GM10847 (cell line): ENCODE results near the gene GYS2.

Experiments used
- POLR2A ChIP-seq: IDR thresholded peaks from 2 replicates; pipeline ENCODE4 v1.6.1; 2011; ENCODE audit not compliant: insufficient read length; ENCODE audit errors: extremely low read depth

Gene GYS2

DNA sequence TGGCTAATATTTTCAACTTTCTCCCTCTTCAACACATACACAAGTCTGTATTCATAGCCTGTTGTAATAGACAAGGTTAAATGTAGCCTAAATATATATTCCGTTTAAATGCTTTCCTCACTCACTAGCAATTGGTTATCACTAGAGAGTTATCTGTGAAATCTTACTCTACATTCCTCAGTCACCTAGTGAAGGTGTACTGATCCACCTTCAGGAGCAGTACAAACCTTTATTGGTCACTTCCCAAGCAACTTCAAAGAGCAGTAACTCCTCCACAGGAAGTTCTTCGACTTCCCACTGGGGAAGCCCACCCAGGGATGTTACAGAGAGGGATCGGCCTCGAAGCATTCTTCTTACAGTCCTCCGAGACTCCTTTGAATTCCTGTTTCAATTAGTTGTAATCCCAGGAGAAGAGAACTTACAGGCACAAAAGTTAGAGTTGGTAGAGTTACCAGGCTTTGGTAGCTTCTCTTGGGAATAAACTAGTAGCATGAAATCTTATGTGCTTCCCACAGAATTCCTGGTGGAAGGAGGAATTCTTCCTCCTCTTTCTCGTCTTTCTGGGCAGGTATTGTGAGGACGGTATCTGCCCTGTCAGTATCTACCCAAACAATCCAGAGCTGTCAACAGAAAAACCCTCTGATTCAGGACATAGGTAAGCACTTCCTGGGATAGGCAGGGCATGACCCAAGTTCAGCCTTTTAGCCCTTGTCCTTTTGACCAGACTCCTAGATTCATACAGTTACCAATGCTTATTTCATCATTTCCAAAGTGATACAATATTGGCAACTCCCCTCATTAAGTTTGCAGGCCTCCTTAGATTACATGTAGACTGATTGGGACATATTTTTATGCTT is at the start of gene GYS2:
Gene GYS2 (minus strand): TSS at position 603 of the 857 bp plus-strand sequence. CDS start 255 bp downstream, at position 348.
- no peak for TF ChIP-seq POLR2A

DNA sequence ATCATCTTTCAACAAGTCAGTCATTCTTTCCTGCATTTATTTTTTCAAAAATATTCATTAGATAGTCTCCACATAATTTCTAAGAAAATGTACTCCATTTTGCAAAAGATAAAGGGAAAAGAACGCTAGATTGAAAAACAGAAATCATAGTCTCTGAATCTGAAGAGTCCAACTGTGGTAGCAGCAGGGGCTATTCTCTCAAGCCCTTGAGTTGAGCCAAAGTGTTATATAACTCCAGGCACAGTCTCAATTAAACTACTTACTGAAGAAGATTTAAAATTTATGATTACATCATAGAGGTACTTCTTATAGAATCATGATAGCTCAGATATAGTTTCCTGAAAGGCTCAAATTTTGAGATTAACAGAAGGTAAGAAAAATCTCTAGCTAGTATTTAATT is 47.2 kb upstream of the GYS2 start:
- TF ChIP-seq POLR2A, result no peak

DNA sequence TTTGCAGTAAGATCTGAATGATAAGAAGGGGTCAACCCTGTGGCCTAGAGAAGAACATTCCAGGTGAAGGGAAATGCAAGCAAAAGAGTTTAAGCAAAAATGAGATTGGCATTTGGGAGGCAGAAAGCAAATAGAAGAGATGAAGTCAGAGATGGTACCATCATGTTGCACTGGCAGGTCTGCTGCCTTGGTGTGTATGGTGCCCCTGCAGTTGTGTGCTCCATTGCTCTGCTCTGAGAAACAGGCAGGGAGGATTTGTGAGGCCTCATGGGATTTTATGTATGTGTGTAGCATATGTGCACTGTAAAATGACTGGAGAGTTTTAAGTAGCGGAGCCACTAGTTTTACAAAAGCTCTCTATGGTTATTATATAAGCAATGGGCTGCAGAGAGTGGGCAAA is 46.4 kb upstream of the GYS2 start:
- no peak for TF ChIP-seq POLR2A

GRCh38 chr12:21649034-21649433 is 44.4 kb upstream of the GYS2 start:
- TF ChIP-seq POLR2A, result no peak

DNA sequence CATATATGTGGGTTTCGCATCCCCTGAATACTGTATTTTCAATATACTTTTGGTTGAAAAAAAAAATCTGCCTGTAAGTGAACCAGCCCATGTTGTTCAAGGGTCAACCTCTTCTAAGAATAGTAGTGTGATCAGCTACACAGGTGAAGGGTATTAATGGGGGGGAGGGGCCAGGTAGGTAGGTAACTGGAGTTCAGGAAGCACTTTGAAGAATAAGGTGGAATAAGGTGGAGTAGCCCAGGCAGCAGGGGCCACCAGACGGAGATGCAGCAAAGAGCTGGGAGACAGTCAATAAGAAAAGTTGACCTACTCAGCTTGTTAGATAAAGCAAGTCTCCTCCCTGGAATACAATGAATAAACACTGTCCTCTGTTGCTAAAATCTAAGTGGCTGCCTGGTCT is 43.7 kb upstream of the GYS2 start:
- no peak for TF ChIP-seq POLR2A

GRCh38 chr12:21647179-21647578 is 42.5 kb upstream of the GYS2 start:
- no peak for TF ChIP-seq POLR2A

- no peak for TF ChIP-seq POLR2A
Observed at GRCh38 chr12:21644516-21644915, 39.9 kb upstream of the GYS2 start.

GRCh38 chr12:21643758-21644157 is 39.1 kb upstream of the GYS2 start:
- no peak for TF ChIP-seq POLR2A

DNA sequence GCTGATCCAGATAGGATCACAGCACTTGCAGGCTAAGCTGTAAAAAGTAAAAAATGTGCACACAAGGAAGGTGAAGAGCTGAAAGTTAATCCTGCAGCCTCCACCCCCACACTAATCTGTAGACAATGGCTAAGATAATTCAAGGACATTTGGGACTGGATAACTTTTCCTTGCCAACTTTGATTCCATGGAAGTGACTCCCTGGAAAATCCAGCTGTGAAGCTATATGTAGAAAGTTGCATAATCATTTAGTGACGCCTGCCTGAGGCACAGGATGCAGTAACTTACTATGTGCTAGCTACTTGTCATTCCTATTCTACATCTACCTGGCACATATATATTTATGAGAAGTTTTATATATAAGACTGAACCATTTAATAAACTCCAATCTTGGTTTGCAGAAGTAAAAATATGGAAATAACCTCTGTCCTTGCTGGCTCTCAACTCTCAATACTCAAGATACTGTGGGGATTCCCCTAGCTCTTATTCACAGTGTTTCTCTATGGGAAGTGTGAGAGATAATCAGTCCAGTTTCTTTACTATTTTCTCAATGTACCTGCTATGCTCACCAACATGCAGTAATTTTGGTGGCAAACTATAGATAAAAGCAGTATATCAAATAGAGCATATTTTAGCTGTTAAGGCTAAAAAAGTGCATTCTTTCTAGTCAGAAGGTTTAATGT is 38.2 kb upstream of the GYS2 start:
- no peak for TF ChIP-seq POLR2A

GRCh38 chr12:21638054-21638891 is 33.6 kb upstream of the GYS2 start:
- TF ChIP-seq POLR2A, result no peak

GRCh38 chr12:21634245-21634644 is 29.6 kb upstream of the GYS2 start:
- no peak for TF ChIP-seq POLR2A

DNA sequence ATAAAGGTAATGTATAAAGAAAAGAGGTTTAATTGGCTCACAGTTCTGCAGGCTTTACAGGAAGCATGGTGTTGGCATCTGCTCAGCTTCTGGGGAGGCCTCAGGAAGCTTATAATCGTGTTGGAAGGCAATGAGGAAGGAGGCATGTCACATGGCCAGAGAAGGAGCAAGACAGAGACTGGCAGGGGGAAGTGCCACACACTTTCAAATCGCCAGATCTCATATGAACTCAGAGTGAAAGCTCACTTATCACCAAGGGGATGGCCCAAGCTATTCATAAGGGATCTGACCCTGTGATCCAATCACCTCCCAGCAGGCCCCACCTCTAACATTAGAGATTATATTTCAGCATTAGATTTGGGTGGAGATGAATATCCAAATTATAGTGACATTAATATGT is 26.7 kb upstream of the GYS2 start:
- TF ChIP-seq POLR2A, result no peak

- no peak for TF ChIP-seq POLR2A
Observed at GRCh38 chr12:21627924-21628323, 23.3 kb upstream of the GYS2 start.

- TF ChIP-seq POLR2A, result no peak
Observed at GRCh38 chr12:21618566-21618965, 13.9 kb upstream of the GYS2 start.

- TF ChIP-seq POLR2A, result no peak
Observed at GRCh38 chr12:21617030-21617429, 12.4 kb upstream of the GYS2 start.

DNA sequence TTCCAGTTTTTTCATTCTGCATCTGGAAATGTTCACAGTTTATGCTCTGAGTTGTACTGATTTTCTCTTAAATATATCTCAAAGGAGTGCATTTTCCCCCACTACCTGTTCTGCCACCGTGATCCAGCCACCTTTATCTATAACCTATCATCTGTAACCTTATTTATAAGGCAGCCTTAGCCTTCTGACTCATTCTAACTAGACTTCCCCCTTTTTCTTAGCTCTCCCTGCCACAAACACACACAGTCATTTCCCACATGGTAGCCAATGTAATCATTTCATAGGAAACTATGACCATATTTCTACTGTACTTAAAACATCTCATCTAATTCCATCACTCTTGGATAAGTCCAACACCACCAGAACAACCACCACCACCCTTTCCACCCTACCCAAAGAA is 10.8 kb upstream of the GYS2 start:
- no peak for TF ChIP-seq POLR2A
